ENCODE data around the gene SRY. TPM values are rescaled to one million over a fixed set of nuclear protein-coding genes. Genes with fewer than 3 reads are reported as not detected.

SRY gene
- total and polyA plus RNA-seq, 10 of the 15 experiments (the other 5 are each of a cell fraction or from before 2014, with no cell fraction given), result not detected

DNA sequence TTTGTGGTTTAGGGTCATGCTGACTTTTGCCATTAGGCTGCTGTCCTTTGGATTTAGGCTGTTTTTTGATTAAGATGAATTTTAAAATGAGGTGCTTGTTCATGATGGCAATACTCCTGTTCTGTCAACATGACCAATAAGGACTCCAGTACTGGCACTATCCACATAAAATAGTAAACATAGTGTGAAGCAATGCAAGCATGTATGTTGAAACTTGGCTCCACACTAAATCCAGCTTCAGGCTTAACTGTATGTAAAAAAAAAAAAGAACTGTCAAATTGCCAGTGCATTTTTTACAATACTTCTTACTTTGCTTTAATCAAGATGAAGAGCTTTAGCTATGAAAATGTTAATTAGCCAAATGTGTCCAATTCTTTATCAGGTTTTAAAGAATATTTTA lies 47.7 kb upstream of the SRY start (continued):
- no peak for TF ChIP-seq SREBF1 (IDR thresholded peaks at IDR 0.05; ENCODE audit: low read length)
- TF ChIP-seq NFXL1 (IDR thresholded peaks at IDR 0.05; ENCODE audit: borderline replicate concordance), result no peak
- no peak for TF ChIP-seq RCOR1 (conservative IDR thresholded peaks at IDR 0.05; ENCODE audit: low read depth, low read length)
- TF ChIP-seq TCF12 (IDR thresholded peaks at IDR 0.05; ENCODE audit: low read depth, low read length), result no peak
- TF ChIP-seq NR2C1 (IDR thresholded peaks at IDR 0.05), result no peak

DNA sequence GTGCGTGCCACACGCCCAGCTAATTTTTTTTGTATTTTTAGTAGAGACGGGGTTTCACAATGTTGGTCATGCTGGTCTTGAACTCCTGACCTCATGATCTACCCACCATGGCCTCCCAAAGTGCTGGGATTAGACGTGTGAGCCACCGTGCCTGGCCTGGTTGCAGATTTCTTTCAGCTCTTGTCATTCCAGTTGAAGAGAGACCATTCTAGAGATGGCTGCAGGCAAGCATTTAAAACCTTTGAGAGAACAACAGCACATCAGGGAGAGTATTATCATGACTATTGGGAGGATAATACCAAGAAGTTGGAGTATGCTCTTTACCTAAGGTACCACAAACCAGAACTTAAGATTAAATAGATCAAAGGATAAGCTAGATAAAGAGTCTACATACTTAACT lies 41.0 kb upstream of the SRY start:
- Histone ChIP-seq H2AFZ (ENCODE audit: control insufficient read depth, low read depth, low read length) (no peak overlapping the region), H3K9me3 (replicated peaks; ENCODE audit: control insufficient read depth, insufficient read depth, low read length) (no peaks in the 10 kb centered on the region), H3K36me3 (ENCODE audit: control insufficient read depth in 2 of 2, insufficient read depth in 2 of 2, low read length in 1 of 2) (no peaks in the 10 kb centered on the region), H3K4me1 (ENCODE audit: control insufficient read depth, insufficient read depth, low read length) (no peaks in the 10 kb centered on the region), H3K27ac (ENCODE audit: control insufficient read depth, insufficient read depth) (no peak overlapping the region), H4K20me1 (ENCODE audit: control insufficient read depth, insufficient read depth) (no peaks in the 10 kb centered on the region), H3K27me3 (replicated peaks in 1 of 2; ENCODE audit: control insufficient read depth in 2 of 2, insufficient read depth in 2 of 2, low read length in 1 of 2) (no peaks in the 10 kb centered on the region), H3K9ac (ENCODE audit: control insufficient read depth, insufficient read depth, low read length) (no peak overlapping the region), H3K4me3 (no peak overlapping the region), H3K4me2 (ENCODE audit: control insufficient read depth, insufficient read depth) (no peak overlapping the region), H3K79me2 (ENCODE audit: control insufficient read depth, insufficient read depth, low read length) (no peaks in the 10 kb centered on the region)
- RAD21 ChIA-PET (ENCODE audit: unreplicated experiment), result no interaction called here
- TF ChIP-seq MAX (IDR thresholded peaks at IDR 0.05; ENCODE audit: low read depth, low read length), result no peak
- TF ChIP-seq SMARCA5 (IDR thresholded peaks at IDR 0.05), result no peak
- no peak for TF ChIP-seq BRCA1 (IDR thresholded peaks at IDR 0.05; ENCODE audit: low read depth, low read length)
- no peak for TF ChIP-seq CREB1 (IDR thresholded peaks at IDR 0.05; ENCODE audit: low read depth)
- TF ChIP-seq IKZF1 (conservative IDR thresholded peaks at IDR 0.05), result no peak
- no peak for TF ChIP-seq IKZF2 (IDR thresholded peaks at IDR 0.05)
- TF ChIP-seq, protein P1, sequence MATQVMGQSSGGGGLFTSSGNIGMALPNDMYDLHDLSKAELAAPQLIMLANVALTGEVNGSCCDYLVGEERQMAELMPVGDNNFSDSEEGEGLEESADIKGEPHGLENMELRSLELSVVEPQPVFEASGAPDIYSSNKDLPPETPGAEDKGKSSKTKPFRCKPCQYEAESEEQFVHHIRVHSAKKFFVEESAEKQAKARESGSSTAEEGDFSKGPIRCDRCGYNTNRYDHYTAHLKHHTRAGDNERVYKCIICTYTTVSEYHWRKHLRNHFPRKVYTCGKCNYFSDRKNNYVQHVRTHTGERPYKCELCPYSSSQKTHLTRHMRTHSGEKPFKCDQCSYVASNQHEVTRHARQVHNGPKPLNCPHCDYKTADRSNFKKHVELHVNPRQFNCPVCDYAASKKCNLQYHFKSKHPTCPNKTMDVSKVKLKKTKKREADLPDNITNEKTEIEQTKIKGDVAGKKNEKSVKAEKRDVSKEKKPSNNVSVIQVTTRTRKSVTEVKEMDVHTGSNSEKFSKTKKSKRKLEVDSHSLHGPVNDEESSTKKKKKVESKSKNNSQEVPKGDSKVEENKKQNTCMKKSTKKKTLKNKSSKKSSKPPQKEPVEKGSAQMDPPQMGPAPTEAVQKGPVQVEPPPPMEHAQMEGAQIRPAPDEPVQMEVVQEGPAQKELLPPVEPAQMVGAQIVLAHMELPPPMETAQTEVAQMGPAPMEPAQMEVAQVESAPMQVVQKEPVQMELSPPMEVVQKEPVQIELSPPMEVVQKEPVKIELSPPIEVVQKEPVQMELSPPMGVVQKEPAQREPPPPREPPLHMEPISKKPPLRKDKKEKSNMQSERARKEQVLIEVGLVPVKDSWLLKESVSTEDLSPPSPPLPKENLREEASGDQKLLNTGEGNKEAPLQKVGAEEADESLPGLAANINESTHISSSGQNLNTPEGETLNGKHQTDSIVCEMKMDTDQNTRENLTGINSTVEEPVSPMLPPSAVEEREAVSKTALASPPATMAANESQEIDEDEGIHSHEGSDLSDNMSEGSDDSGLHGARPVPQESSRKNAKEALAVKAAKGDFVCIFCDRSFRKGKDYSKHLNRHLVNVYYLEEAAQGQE (IDR thresholded peaks at IDR 0.05; ENCODE audit: low read depth, low read length), result no peak
- TF ChIP-seq STAT3 (IDR thresholded peaks at IDR 0.05; ENCODE audit: low read depth, low read length), result no peak
- no peak for TF ChIP-seq USF1 (IDR thresholded peaks at IDR 0.05; ENCODE audit: borderline replicate concordance, extremely low read length, insufficient read depth, low read depth, low read length)
- TF ChIP-seq MTA3 (IDR thresholded peaks at IDR 0.05; ENCODE audit: borderline replicate concordance, low read length), result no peak
- DNase-seq (ENCODE audit: low read depth, low spot score) (no peak), FAIRE-seq (no peak), ATAC-seq (no peak)
- SMC1A ChIA-PET (ENCODE audit: uncharacterized antibody, unreplicated experiment), result no interaction called here
- intact Hi-C loops (cut with micrococcal nuclease; ENCODE audit: unreplicated experiment) (no loop called here), in situ Hi-C loops (cut with MboI) (no loop called here)
- WGBS (ENCODE audit: insufficient coverage, insufficient replicate concordance, low lambda C conversion rate, missing lambda C conversion rate), result no CpG with 5 or more reads among the region's 5 CpGs
- no TSS peak for BruUV-seq (replicated peaks)
- POLR2A ChIA-PET, result no interaction called here
- CTCF ChIA-PET, result no interaction called here
